Osteoblast (primary cell): Measurements from ENCODE around the gene MOAP1. TPM values are rescaled to one million over a fixed set of nuclear protein-coding genes. Genes with fewer than 3 reads are reported as not detected.
A peak's percentile ranks its signal among the peaks of the same experiment; 100 is the strongest.
"Not testable (repeated sequence)": the region's sequence is repeated elsewhere in the genome, so short reads cannot be mapped to it uniquely, and the experiment has no call there.

Experiments used
- DNase-seq: peaks from one replicate; pipeline ENCODE4 v3.0.0; 2011; ENCODE audit warnings: low spot score, mixed read lengths; ENCODE audit not compliant: insufficient read length; ENCODE audit errors: missing footprints
- H2AFZ ChIP-seq: 2 replicates; pipeline ENCODE4 v1.6.0; 2011; ENCODE audit warnings: mild to moderate bottlenecking, low read length
- H3K27ac ChIP-seq: 2 replicates; pipeline ENCODE4 v1.5.1; 2011; ENCODE audit warnings: mild to moderate bottlenecking, low read depth, low read length, moderate library complexity
- H3K27me3 ChIP-seq: 2 replicates; pipeline ENCODE4 v1.6.0; 2012; ENCODE audit warnings: mild to moderate bottlenecking, control low read depth, inconsistent platforms, low read length, moderate library complexity; ENCODE audit not compliant: insufficient read depth
- H3K36me3 ChIP-seq: 2 replicates; pipeline ENCODE4 v1.5.1; 2011; ENCODE audit warnings: mild to moderate bottlenecking, low read length, control low read depth, moderate library complexity; ENCODE audit not compliant: insufficient read depth
- H3K4me1 ChIP-seq: 2 replicates; pipeline ENCODE4 v1.5.1; 2011; ENCODE audit warnings: mild to moderate bottlenecking, low read length, control low read depth, moderate library complexity; ENCODE audit not compliant: insufficient read depth
- H3K4me2 ChIP-seq: 2 replicates; pipeline ENCODE4 v1.6.0; 2011; ENCODE audit warnings: mild to moderate bottlenecking, low read length; ENCODE audit not compliant: insufficient read depth
- H3K4me3 ChIP-seq: fragments of 200-600 bp; sonication (generic); 3 replicates; pipeline ENCODE4 v1.5.1; 2012; ENCODE audit warnings: mild to moderate bottlenecking, low read length, inconsistent platforms; ENCODE audit not compliant: insufficient read depth
- H3K79me2 ChIP-seq: 2 replicates; pipeline ENCODE4 v1.6.0; 2012; ENCODE audit warnings: mild to moderate bottlenecking, low read length, control low read depth, inconsistent platforms; ENCODE audit not compliant: insufficient read depth
- H3K9me3 ChIP-seq: 2 replicates; pipeline ENCODE4 v1.5.1; 2011; ENCODE audit warnings: low read depth, low read length, control low read depth
- H4K20me1 ChIP-seq: 2 replicates; pipeline ENCODE4 v1.6.0; 2012; ENCODE audit warnings: mild to moderate bottlenecking, low read length, control low read depth; ENCODE audit not compliant: insufficient read depth
- total RNA-seq: library from RNA; depleted of rRNA; stranded (reverse); fragments of >200 nt; gene quantifications from 2 replicates; pipeline ENCODE4 v1.2.3, GENCODE V29; 2012
- TF ChIP-seq, protein P1 (sequence below): IDR thresholded peaks from 2 replicates; pipeline ENCODE4 v1.5.1; 2011; ENCODE audit warnings: mild to moderate bottlenecking, low read depth, low read length, moderate library complexity; ENCODE audit errors: extremely low read depth

The MOAP1 gene
- total RNA-seq, 1 donor: 16.6 TPM

DNA sequence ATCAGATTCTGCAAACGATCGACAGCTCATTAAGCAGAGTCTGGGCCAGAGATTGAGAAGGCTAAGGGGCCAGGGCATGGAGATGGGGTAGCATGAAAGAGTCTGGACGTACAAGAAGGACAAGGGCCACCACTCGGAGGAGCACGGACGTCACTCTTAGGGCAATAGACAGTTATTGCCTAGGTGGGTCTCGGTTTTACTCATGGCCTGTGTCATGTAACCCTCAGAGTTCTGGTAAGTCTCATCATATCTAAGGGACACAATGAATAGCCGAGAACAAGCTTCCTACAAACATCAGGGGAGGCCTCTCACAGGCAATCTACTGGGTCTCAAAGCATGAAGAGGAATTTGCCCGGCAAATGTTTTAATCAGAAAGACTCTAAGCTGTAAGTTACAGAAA is 38.6 kb downstream of the MOAP1 start:
- TF ChIP-seq, protein P1, sequence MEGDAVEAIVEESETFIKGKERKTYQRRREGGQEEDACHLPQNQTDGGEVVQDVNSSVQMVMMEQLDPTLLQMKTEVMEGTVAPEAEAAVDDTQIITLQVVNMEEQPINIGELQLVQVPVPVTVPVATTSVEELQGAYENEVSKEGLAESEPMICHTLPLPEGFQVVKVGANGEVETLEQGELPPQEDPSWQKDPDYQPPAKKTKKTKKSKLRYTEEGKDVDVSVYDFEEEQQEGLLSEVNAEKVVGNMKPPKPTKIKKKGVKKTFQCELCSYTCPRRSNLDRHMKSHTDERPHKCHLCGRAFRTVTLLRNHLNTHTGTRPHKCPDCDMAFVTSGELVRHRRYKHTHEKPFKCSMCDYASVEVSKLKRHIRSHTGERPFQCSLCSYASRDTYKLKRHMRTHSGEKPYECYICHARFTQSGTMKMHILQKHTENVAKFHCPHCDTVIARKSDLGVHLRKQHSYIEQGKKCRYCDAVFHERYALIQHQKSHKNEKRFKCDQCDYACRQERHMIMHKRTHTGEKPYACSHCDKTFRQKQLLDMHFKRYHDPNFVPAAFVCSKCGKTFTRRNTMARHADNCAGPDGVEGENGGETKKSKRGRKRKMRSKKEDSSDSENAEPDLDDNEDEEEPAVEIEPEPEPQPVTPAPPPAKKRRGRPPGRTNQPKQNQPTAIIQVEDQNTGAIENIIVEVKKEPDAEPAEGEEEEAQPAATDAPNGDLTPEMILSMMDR: no peak
- H3K4me1 ChIP-seq: no peaks in the 10 kb centered on the region
- no peak overlapping the region for H3K27ac ChIP-seq
- no peaks in the 10 kb centered on the region for H3K79me2 ChIP-seq
- H4K20me1 ChIP-seq: no peaks in the 10 kb centered on the region
- no peak overlapping the region for H3K4me2 ChIP-seq
- no peaks in the 10 kb centered on the region for H3K9me3 ChIP-seq
- no peaks in the 10 kb centered on the region for H3K27me3 ChIP-seq
- no peak overlapping the region for H3K4me3 ChIP-seq
- H2AFZ ChIP-seq: no peak overlapping the region
- DNase-seq: no peak
- H3K36me3 ChIP-seq: no peaks in the 10 kb centered on the region

GRCh38 chr14:93142854-93143652 is 41.6 kb downstream of the MOAP1 start:
- Histone ChIP-seq H3K9me3 (no peaks in the 10 kb centered on the region), H2AFZ (no peak overlapping the region), H3K4me3 (no peak overlapping the region), H3K36me3 (no peaks in the 10 kb centered on the region), H3K79me2 (no peaks in the 10 kb centered on the region), H4K20me1 (no peaks in the 10 kb centered on the region), H3K27ac (no peak overlapping the region), H3K4me1 (no peaks in the 10 kb centered on the region), H3K27me3 (no peaks in the 10 kb centered on the region), H3K4me2 (no peak overlapping the region)
- no peak for DNase-seq
- TF ChIP-seq, protein P1: no peak

DNA sequence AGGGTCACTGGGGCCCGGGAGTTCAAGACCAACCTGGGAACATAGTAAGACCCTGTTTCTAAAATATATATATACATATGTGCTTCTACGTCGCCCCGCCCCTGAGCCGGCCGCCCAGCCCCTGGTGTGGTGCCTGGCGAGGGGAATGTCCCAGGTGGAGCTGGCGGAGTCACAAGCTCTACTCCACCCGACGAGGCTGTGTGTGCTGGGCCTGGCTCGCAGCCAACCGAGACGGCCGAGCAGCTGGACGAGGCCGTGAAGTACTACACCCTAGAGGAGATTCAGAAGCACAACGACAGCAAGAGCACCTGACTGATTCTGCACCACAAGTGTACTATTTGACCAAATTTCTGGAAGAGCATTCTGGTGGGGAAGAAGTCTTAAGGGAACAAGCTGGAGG is 46.8 kb downstream of the MOAP1 start:
- H3K36me3 ChIP-seq: no peaks in the 10 kb centered on the region
- H3K4me2 ChIP-seq: no peak overlapping the region
- H3K27ac ChIP-seq: no peak overlapping the region
- H3K79me2 ChIP-seq: no peaks in the 10 kb centered on the region
- TF ChIP-seq, protein P1: no peak
- no peaks in the 10 kb centered on the region for H4K20me1 ChIP-seq
- H3K27me3 ChIP-seq: no peaks in the 10 kb centered on the region
- no peaks in the 10 kb centered on the region for H3K9me3 ChIP-seq
- no peak overlapping the region for H2AFZ ChIP-seq
- peak; percentile 35 for DNase-seq
- H3K4me1 ChIP-seq: no peaks in the 10 kb centered on the region
- no peak overlapping the region for H3K4me3 ChIP-seq

DNA sequence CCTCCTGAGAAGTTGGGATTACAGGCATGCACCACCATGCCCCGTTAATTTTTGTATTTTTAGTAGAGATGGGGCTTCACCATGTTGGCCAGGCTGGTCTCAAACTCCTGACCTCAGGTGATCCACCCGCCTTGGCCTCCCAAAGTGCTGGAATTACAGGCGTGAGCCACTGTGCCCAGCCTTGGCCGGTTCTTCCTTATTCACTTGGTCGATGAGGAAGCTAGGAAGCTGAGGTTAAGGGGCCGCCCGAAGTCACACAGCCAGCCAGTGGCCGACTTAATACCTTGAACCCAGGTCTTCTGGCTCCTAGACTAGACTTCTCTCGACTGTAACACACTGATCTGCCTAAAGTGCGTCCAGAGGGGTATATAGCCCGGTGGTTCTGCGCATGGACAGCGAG is 48.2 kb downstream of the MOAP1 start:
- not testable (repeated sequence) for H3K4me2 ChIP-seq, H2AFZ ChIP-seq, H3K27me3 ChIP-seq, H3K9me3 ChIP-seq, H3K79me2 ChIP-seq, H3K4me3 ChIP-seq, H3K27ac ChIP-seq, H3K4me1 ChIP-seq, H3K36me3 ChIP-seq, H4K20me1 ChIP-seq
- DNase-seq: peak; percentile 73
